WTC11 (cell line): ENCODE data around the gene RBMXL2. TPM values are rescaled to one million over a fixed set of nuclear protein-coding genes. Genes with fewer than 3 reads are reported as not detected.

ENCODE experiments used
- ATAC-seq: fragments of 200-7000 bp; cut with Tn5 transposase; 2 replicates; pipeline ENCODE4 v1.10.0; 2021; ENCODE audit warnings: mild to moderate bottlenecking, moderate library complexity
- CTCF ChIA-PET: fragments of 300-600 bp; sonication (Branson Sonifier 250); formaldehyde crosslinking; loops from one replicate; lab custom pipeline; 2021; ENCODE audit warnings: antibody characterized with exemption; lab: Charles Lee
- POLR2A ChIA-PET: fragments of 350-600 bp; sonication (Branson Sonifier 250); formaldehyde crosslinking; loops from one replicate; lab custom pipeline; 2021; ENCODE audit warnings: antibody characterized with exemption; lab: Charles Lee
- DNase-seq: peaks from one replicate; pipeline ENCODE4 v3.0.0; 2021; ENCODE audit warnings: low spot score
- H3K27ac Mint-ChIP-seq: 2 replicates; pipeline ENCODE4 v1.8.0; 2021; ENCODE audit warnings: mixed read lengths
- H3K27me3 Mint-ChIP-seq: 2 replicates; pipeline ENCODE4 v1.8.0; 2021; ENCODE audit warnings: low read depth, mild to moderate bottlenecking, moderate library complexity, mixed read lengths
- H3K36me3 Mint-ChIP-seq: 2 replicates; pipeline ENCODE4 v1.8.0; 2021; ENCODE audit warnings: mixed read lengths
- H3K4me1 Mint-ChIP-seq: 2 replicates; pipeline ENCODE4 v1.8.0; 2022; ENCODE audit warnings: mixed read lengths
- H3K4me3 Mint-ChIP-seq: 2 replicates; pipeline ENCODE4 v1.8.0; 2021; ENCODE audit warnings: mild to moderate bottlenecking, moderate library complexity, mixed read lengths
- H3K9me3 Mint-ChIP-seq: 2 replicates; pipeline ENCODE4 v1.8.0; 2021; ENCODE audit warnings: mixed read lengths
- AFF4 ChIP-seq: sonication (generic); formaldehyde crosslinking; IDR thresholded peaks from 2 replicates; pipeline ENCODE4 v1.8.1; 2023; ENCODE audit warnings: mild to moderate bottlenecking, missing genetic modification reagents, borderline replicate concordance
- ATF1 ChIP-seq: sonication (generic); formaldehyde crosslinking; IDR thresholded peaks from 2 replicates; pipeline ENCODE4 v1.8.1; 2023; ENCODE audit warnings: mild to moderate bottlenecking, moderate library complexity, missing genetic modification reagents
- ATF2 ChIP-seq: sonication (generic); formaldehyde crosslinking; IDR thresholded peaks from 2 replicates; pipeline ENCODE4 v1.8.1; 2022; ENCODE audit warnings: low read depth, missing genetic modification reagents, borderline replicate concordance
- E2F4 ChIP-seq: sonication (generic); formaldehyde crosslinking; IDR thresholded peaks from 2 replicates; pipeline ENCODE4 v1.8.1; 2022; ENCODE audit warnings: low read depth, mild to moderate bottlenecking, moderate library complexity, missing genetic modification reagents, borderline replicate concordance
- E2F5 ChIP-seq: sonication (generic); formaldehyde crosslinking; IDR thresholded peaks from 2 replicates; pipeline ENCODE4 v1.8.1; 2022; ENCODE audit warnings: mild to moderate bottlenecking, moderate library complexity, missing genetic modification reagents
- EMX1 ChIP-seq: fragments of 250-450 bp; sonication (Bioruptor Pico); IDR thresholded peaks from 2 replicates; pipeline ENCODE4 v1.8.0; 2021; ENCODE audit warnings: mild to moderate bottlenecking
- FOXP1 ChIP-seq: sonication (generic); formaldehyde crosslinking; IDR thresholded peaks from 2 replicates; pipeline ENCODE4 v1.8.0; 2022; ENCODE audit warnings: missing genetic modification reagents, mild to moderate bottlenecking, moderate library complexity, borderline replicate concordance
- FOXP4 ChIP-seq: sonication (generic); formaldehyde crosslinking; IDR thresholded peaks from 2 replicates; pipeline ENCODE4 v1.8.0; 2022; ENCODE audit warnings: mild to moderate bottlenecking, missing genetic modification reagents
- GABPB1 ChIP-seq: sonication (generic); formaldehyde crosslinking; IDR thresholded peaks from 2 replicates; pipeline ENCODE4 v1.8.1; 2023; ENCODE audit warnings: mild to moderate bottlenecking, missing genetic modification reagents
- IRF2 ChIP-seq: sonication (generic); formaldehyde crosslinking; IDR thresholded peaks from 2 replicates; pipeline ENCODE4 v1.8.0; 2022; ENCODE audit warnings: low read depth, missing genetic modification reagents, borderline replicate concordance
- PREB ChIP-seq: sonication (generic); formaldehyde crosslinking; IDR thresholded peaks from 2 replicates; pipeline ENCODE4 v1.8.1; 2022; ENCODE audit warnings: mild to moderate bottlenecking, missing genetic modification reagents, moderate library complexity, borderline replicate concordance
- RELA ChIP-seq: sonication (generic); formaldehyde crosslinking; IDR thresholded peaks from 2 replicates; pipeline ENCODE4 v1.8.1; 2022; ENCODE audit warnings: missing genetic modification reagents, mild to moderate bottlenecking, borderline replicate concordance
- SMAD3 ChIP-seq: sonication (generic); formaldehyde crosslinking; IDR thresholded peaks from 2 replicates; pipeline ENCODE4 v1.8.0; 2022; ENCODE audit warnings: missing genetic modification reagents, mild to moderate bottlenecking, borderline replicate concordance
- SOX15 ChIP-seq: fragments of 250-450 bp; sonication (Bioruptor Pico); IDR thresholded peaks from 2 replicates; pipeline ENCODE4 v1.9.0; 2021; ENCODE audit warnings: mild to moderate bottlenecking
- TCF7 ChIP-seq: sonication (generic); formaldehyde crosslinking; IDR thresholded peaks from 2 replicates; pipeline ENCODE4 v1.8.0; 2022; ENCODE audit warnings: mild to moderate bottlenecking, low read depth, missing genetic modification reagents, moderate library complexity
- TP53 ChIP-seq: sonication (generic); formaldehyde crosslinking; IDR thresholded peaks from 2 replicates; pipeline ENCODE4 v1.8.1; 2023; ENCODE audit warnings: mild to moderate bottlenecking, missing genetic modification reagents
- USF1 ChIP-seq: sonication (generic); formaldehyde crosslinking; IDR thresholded peaks from 2 replicates; pipeline ENCODE4 v1.8.0; 2022; ENCODE audit warnings: mild to moderate bottlenecking, missing genetic modification reagents
- USF2 ChIP-seq: sonication (generic); formaldehyde crosslinking; IDR thresholded peaks from 2 replicates; pipeline ENCODE4 v1.8.1; 2023; ENCODE audit warnings: mild to moderate bottlenecking, missing genetic modification reagents, moderate library complexity
- ZNF138 ChIP-seq: sonication (generic); formaldehyde crosslinking; conservative IDR thresholded peaks from 2 replicates; pipeline ENCODE4 v1.8.1; 2022; ENCODE audit warnings: mild to moderate bottlenecking, moderate library complexity, missing genetic modification reagents
- ZNF317 ChIP-seq: sonication (generic); formaldehyde crosslinking; IDR thresholded peaks from 2 replicates; pipeline ENCODE4 v1.8.1; 2023; ENCODE audit warnings: low read depth, mild to moderate bottlenecking, moderate library complexity, missing genetic modification reagents, borderline replicate concordance
- ZNF512 ChIP-seq: sonication (generic); formaldehyde crosslinking; IDR thresholded peaks from 2 replicates; pipeline ENCODE4 v1.8.1; 2022; ENCODE audit warnings: missing genetic modification reagents, borderline replicate concordance
- total RNA-seq: library from RNA; stranded (reverse); gene quantifications from 3 replicates; pipeline ENCODE4 v1.2.3, GENCODE V29; 2021

The RBMXL2 gene
- total RNA-seq, 1 experiment from 2014 or later = not detected

GRCh38 chr11:7046474-7047175 lies 42.2 kb upstream of the RBMXL2 start (continued):
- TF ChIP-seq ATF1 (CRISPR knock-in tag) = no peak
- TF ChIP-seq, all 79 proteins: peak for 0

- Mint-ChIP-seq H3K4me3 (no peak overlapping the region), H3K36me3 (no peaks in the 10 kb centered on the region), H3K27me3 (no peaks in the 10 kb centered on the region; the same call in 1 of the 2 replicates), H3K27ac (no peak overlapping the region), H3K9me3 (no peaks in the 10 kb centered on the region), H3K4me1 (no peaks in the 10 kb centered on the region)
- POLR2A ChIA-PET = no interaction called here
- ATAC-seq (no peak), DNase-seq (no peak)
- CTCF ChIA-PET = no interaction called here
- TF ChIP-seq USF2 (CRISPR knock-in tag) (no peak), TP53 (no peak), E2F4 (CRISPR knock-in tag) (no peak), FOXP1 (CRISPR knock-in tag) (no peak), RELA (CRISPR knock-in tag) (no peak), SOX15 (CRISPR knock-in tag) (no peak), ZNF138 (CRISPR knock-in tag) (no peak), E2F5 (no peak), PREB (CRISPR knock-in tag) (no peak), AFF4 (CRISPR knock-in tag) (no peak), SMAD3 (CRISPR knock-in tag) (no peak), ATF2 (CRISPR knock-in tag) (no peak), ZNF512 (CRISPR knock-in tag) (no peak), ZNF317 (no peak), EMX1 (no peak), USF1 (CRISPR knock-in tag) (no peak), FOXP4 (CRISPR knock-in tag) (no peak), TCF7 (no peak), GABPB1 (CRISPR knock-in tag) (no peak), IRF2 (CRISPR knock-in tag) (no peak)
Measured at GRCh38 chr11:7050191-7050590, 38.6 kb upstream of the RBMXL2 start.
